ENCODE results near the gene HYPK. TPM values are rescaled to one million over a fixed set of nuclear protein-coding genes. Genes with fewer than 3 reads are reported as not detected.

Gene HYPK
- total RNA-seq, 1 donor from 2014 or later: 44.9 TPM

DNA sequence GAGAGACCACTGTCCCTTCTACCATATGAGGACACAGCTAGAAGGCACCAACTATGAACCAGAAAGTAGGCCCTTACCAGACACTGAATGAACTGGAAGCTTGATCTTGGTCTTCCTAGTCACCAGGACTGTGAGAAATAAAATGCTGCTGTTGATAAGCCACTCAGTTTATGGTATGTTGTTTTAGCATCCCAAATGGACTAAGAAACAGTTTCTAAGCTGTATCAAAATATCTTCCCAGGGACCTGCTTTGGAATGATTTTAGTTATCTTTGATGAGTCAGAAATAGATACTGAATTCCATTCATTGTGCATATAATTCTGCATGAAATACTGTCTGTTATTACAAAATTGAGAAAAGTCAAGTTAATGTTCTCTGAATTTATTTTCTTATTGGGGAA, 45.0 kb downstream of the HYPK start:
- no peak for DNase-seq (ENCODE audit: extremely low spot score in 2 of 2)
- no peak for TF ChIP-seq POLR2A (IDR thresholded peaks at IDR 0.05)
- TF ChIP-seq, protein P1, sequence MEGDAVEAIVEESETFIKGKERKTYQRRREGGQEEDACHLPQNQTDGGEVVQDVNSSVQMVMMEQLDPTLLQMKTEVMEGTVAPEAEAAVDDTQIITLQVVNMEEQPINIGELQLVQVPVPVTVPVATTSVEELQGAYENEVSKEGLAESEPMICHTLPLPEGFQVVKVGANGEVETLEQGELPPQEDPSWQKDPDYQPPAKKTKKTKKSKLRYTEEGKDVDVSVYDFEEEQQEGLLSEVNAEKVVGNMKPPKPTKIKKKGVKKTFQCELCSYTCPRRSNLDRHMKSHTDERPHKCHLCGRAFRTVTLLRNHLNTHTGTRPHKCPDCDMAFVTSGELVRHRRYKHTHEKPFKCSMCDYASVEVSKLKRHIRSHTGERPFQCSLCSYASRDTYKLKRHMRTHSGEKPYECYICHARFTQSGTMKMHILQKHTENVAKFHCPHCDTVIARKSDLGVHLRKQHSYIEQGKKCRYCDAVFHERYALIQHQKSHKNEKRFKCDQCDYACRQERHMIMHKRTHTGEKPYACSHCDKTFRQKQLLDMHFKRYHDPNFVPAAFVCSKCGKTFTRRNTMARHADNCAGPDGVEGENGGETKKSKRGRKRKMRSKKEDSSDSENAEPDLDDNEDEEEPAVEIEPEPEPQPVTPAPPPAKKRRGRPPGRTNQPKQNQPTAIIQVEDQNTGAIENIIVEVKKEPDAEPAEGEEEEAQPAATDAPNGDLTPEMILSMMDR (IDR thresholded peaks at IDR 0.05): no peak
- TF ChIP-seq POLR2AphosphoS5 (IDR thresholded peaks at IDR 0.05; ENCODE audit: insufficient read depth in 1 of 2, low read depth in 1 of 2): no peak
- H3K9me3 ChIP-seq: no peaks in the 10 kb centered on the region
- H3K27ac ChIP-seq: no peak overlapping the region
- H3K4me3 ChIP-seq: no peak overlapping the region
- H3K27me3 ChIP-seq: no peaks in the 10 kb centered on the region
- H3K36me3 ChIP-seq: no peaks in the 10 kb centered on the region
- intact Hi-C loops (cut with DNase I): no loop called here
- no peaks in the 10 kb centered on the region for H3K4me1 ChIP-seq

- Histone ChIP-seq H3K9me3 (no peaks in the 10 kb centered on the region), H3K36me3 (peaks cover 0 to 17% of the 10 kb centered on the region in 2 donors), H3K4me3 (no peak overlapping the region)
Measured at GRCh38 chr15:43851251-43851650, 50.9 kb downstream of the HYPK start.

DNA sequence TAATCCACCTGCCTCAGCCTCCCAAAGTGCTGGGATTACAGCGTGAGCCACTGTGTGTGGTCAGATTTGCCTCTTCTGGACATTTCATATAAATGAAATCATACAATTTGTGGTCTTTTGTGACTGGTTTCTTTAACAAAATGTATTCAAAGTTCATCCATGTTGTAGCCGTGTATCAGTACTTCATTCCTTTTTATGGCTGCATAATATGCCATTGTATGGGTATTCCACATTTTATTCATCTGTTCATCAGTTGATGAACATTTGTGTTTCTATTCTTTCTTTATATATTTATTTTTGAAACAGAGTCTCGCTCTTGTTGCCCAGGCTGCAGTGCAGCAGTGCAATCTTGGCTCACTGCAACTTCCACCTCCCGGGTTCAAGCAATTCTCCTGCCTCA, 52.2 kb downstream of the HYPK start:
- no peak overlapping the region for H3K27ac ChIP-seq
- H3K4me3 ChIP-seq: no peak overlapping the region
- TF ChIP-seq, protein P1 (IDR thresholded peaks at IDR 0.05): no peak
- TF ChIP-seq POLR2AphosphoS5 (IDR thresholded peaks at IDR 0.05; ENCODE audit: insufficient read depth in 1 of 2, low read depth in 1 of 2) (no peak), POLR2A (IDR thresholded peaks at IDR 0.05) (no peak)
- no peak for DNase-seq (ENCODE audit: extremely low spot score in 2 of 2)
- H3K4me1 ChIP-seq: no peaks in the 10 kb centered on the region
- intact Hi-C loops (cut with DNase I): no loop called here
- H3K27me3 ChIP-seq: no peaks in the 10 kb centered on the region
- H3K36me3 ChIP-seq: peaks cover 0 to 17% of the 10 kb centered on the region in 2 donors
- H3K9me3 ChIP-seq: no peaks in the 10 kb centered on the region

More at GRCh38 chr15:43851251-43851650, 50.9 kb downstream of the HYPK start:
- TF ChIP-seq POLR2A (IDR thresholded peaks at IDR 0.05): no peak
- TF ChIP-seq, protein P1 (IDR thresholded peaks at IDR 0.05): no peak
- intact Hi-C loops (cut with DNase I): no loop called here
- no peak for DNase-seq (ENCODE audit: extremely low spot score in 2 of 2)
- no peaks in the 10 kb centered on the region for H3K27me3 ChIP-seq
- H3K27ac ChIP-seq: no peak overlapping the region
- H3K4me1 ChIP-seq: no peaks in the 10 kb centered on the region

MicroRNA genes within 50 kb of the gene (microRNA counts, 767-probe panel; counts per million panel counts)
- 238 to 261 counts per million in 2 donors for microRNA hsa-miR-1282

Small RNAs within 50 kb of the gene (microRNA-seq; reads per million reads assigned to microRNA genes)
- gene MIR1282 (ENCODE audit: borderline number of aligned reads, borderline replicate concordance): not detected

Small RNAs within 50 kb of the gene (small RNA-seq; reads per million reads assigned to genes)
- not detected for gene MIR1282

Other genes with a start within 250 kb of the HYPK start
- 46.4 TPM for gene PPIP5K1, start 210.4 kb upstream of the HYPK start, total RNA-seq
- 29.7 TPM for gene CKMT1B, start 206.6 kb upstream of the HYPK start, total RNA-seq
- gene STRC, start 181.8 kb upstream of the HYPK start, total RNA-seq: 0.74 TPM
- gene CATSPER2, start 151.8 kb upstream of the HYPK start, total RNA-seq: 9.1 TPM
- 37.6 TPM for gene CKMT1A, start 106.7 kb upstream of the HYPK start, total RNA-seq
- 93.8 TPM for gene PDIA3, start 54.2 kb upstream of the HYPK start, total RNA-seq
- gene ELL3, start 23.6 kb upstream of the HYPK start, total RNA-seq: 15.0 TPM
- 564 TPM for gene SERF2, start 8.3 kb upstream of the HYPK start, total RNA-seq
- gene SERINC4, start 379 bp upstream of the HYPK start, total RNA-seq: not detected
- gene MFAP1, start 24.1 kb downstream of the HYPK start, total RNA-seq: 13.5 TPM
- 3.4 TPM for gene WDR76, start 26.4 kb downstream of the HYPK start, total RNA-seq

Data from vagina (tissue), 2 donors.